H9 (cell line): ENCODE measurements around the gene MALRD1. TPM values are rescaled to one million over a fixed set of nuclear protein-coding genes. Genes with fewer than 3 reads are reported as not detected.

Experiments used
- DNase-seq: peaks from one replicate; pipeline ENCODE4 v3.0.0-alpha.2; 2017
- H2AFZ ChIP-seq: one replicate; pipeline ENCODE4 v1.6.1; 2013; ENCODE audit warnings: mild to moderate bottlenecking, low read length, control low read depth, moderate library complexity
- H2AK5ac ChIP-seq: 2 replicates; pipeline ENCODE4 v1.6.1; 2013; ENCODE audit warnings: low read length, control low read depth, mixed read lengths; ENCODE audit not compliant: insufficient read length
- H2BK120ac ChIP-seq: one replicate; pipeline ENCODE4 v1.6.1; 2013; ENCODE audit warnings: low read depth, mild to moderate bottlenecking, low read length, control low read depth, inconsistent platforms; ENCODE audit not compliant: poor library complexity, severe bottlenecking
- H2BK12ac ChIP-seq: 2 replicates; pipeline ENCODE4 v1.6.1; 2013; ENCODE audit warnings: low read length, control low read depth, mixed read lengths, low read depth; ENCODE audit not compliant: insufficient read length
- H2BK15ac ChIP-seq: 2 replicates; pipeline ENCODE4 v1.6.1; 2013; ENCODE audit warnings: low read depth, low read length, control low read depth
- H2BK20ac ChIP-seq: one replicate; pipeline ENCODE4 v1.6.1; 2013; ENCODE audit warnings: low read depth, mild to moderate bottlenecking, low read length, control low read depth, inconsistent platforms; ENCODE audit not compliant: poor library complexity, severe bottlenecking
- H2BK5ac ChIP-seq: 2 replicates; pipeline ENCODE4 v1.6.1; 2013; ENCODE audit warnings: low read length, control low read depth, mixed read lengths; ENCODE audit not compliant: insufficient read length
- H3K14ac ChIP-seq: 2 replicates; pipeline ENCODE4 v1.6.1; 2013; ENCODE audit warnings: low read length, control low read depth; ENCODE audit not compliant: insufficient read depth
- H3K18ac ChIP-seq: 2 replicates; pipeline ENCODE4 v1.6.1; 2013; ENCODE audit warnings: low read depth, mild to moderate bottlenecking, mixed read lengths, low read length, control low read depth; ENCODE audit not compliant: insufficient read length
- H3K23ac ChIP-seq: 2 replicates; pipeline ENCODE4 v1.6.1; 2013; ENCODE audit warnings: low read length, control low read depth, mixed read lengths, low read depth; ENCODE audit not compliant: insufficient read length
- H3K23me2 ChIP-seq: 2 replicates; pipeline ENCODE4 v1.6.1; 2013; ENCODE audit warnings: low read depth, mild to moderate bottlenecking, mixed read lengths, low read length, control low read depth; ENCODE audit not compliant: insufficient read length, poor library complexity, severe bottlenecking
- H3K27ac ChIP-seq: 2 replicates; pipeline ENCODE4 v1.5.1; 2013; ENCODE audit warnings: low read length, control low read depth, mixed read lengths, low read depth; ENCODE audit not compliant: insufficient read length
- H3K27me3 ChIP-seq: 2 replicates; pipeline ENCODE4 v1.6.1; 2013; ENCODE audit warnings: low read length, control low read depth, inconsistent platforms; ENCODE audit not compliant: insufficient read depth
- H3K4ac ChIP-seq: 2 replicates; pipeline ENCODE4 v1.6.1; 2013; ENCODE audit warnings: low read depth, mild to moderate bottlenecking, control low read depth, inconsistent platforms, low read length, moderate library complexity
- H3K4me1 ChIP-seq: 2 replicates; pipeline ENCODE4 v1.6.1; 2013; ENCODE audit warnings: low read length, control low read depth, inconsistent platforms; ENCODE audit not compliant: insufficient read depth
- H3K4me2 ChIP-seq: 2 replicates; pipeline ENCODE4 v1.6.1; 2013; ENCODE audit warnings: low read length, control low read depth, mixed read lengths; ENCODE audit not compliant: insufficient read length, insufficient read depth
- H3K56ac ChIP-seq: 2 replicates; pipeline ENCODE4 v1.6.1; 2013; ENCODE audit warnings: low read depth, mild to moderate bottlenecking, mixed read lengths, low read length, control low read depth; ENCODE audit not compliant: insufficient read length
- H3K79me1 ChIP-seq: 2 replicates; pipeline ENCODE4 v1.6.1; 2013; ENCODE audit warnings: low read depth, mild to moderate bottlenecking, moderate library complexity, low read length, control low read depth, inconsistent platforms; ENCODE audit not compliant: insufficient read depth, poor library complexity, severe bottlenecking
- H3K79me2 ChIP-seq: 2 replicates; pipeline ENCODE4 v1.6.1; 2013; ENCODE audit warnings: low read length, control low read depth, inconsistent platforms; ENCODE audit not compliant: insufficient read depth
- H3K9ac ChIP-seq: 2 replicates; pipeline ENCODE4 v1.6.1; 2013; ENCODE audit warnings: low read length, control low read depth, mixed read lengths; ENCODE audit not compliant: insufficient read length; ENCODE audit errors: extremely low read depth
- H3K9me3 ChIP-seq: one replicate; pipeline ENCODE4 v1.6.1; 2013; ENCODE audit warnings: low read depth, low read length, inconsistent platforms; ENCODE audit not compliant: control insufficient read depth
- H3T11ph ChIP-seq: one replicate; pipeline ENCODE4 v1.6.1; 2013; ENCODE audit warnings: mild to moderate bottlenecking, low read length, control low read depth, inconsistent platforms
- H4K20me1 ChIP-seq: one replicate; pipeline ENCODE4 v1.6.1; 2013; ENCODE audit not compliant: control insufficient read depth, insufficient read length, insufficient read depth
- H4K5ac ChIP-seq: 2 replicates; pipeline ENCODE4 v1.6.1; 2013; ENCODE audit warnings: low read depth, mild to moderate bottlenecking, mixed read lengths, low read length, control low read depth; ENCODE audit not compliant: insufficient read length
- H4K8ac ChIP-seq: replicated peaks from 2 replicates; pipeline ENCODE4 v1.6.1; 2013; ENCODE audit warnings: low read length, control low read depth, mixed read lengths, low read depth; ENCODE audit not compliant: insufficient read length
- H4K91ac ChIP-seq: 2 replicates; pipeline ENCODE4 v1.6.1; 2013; ENCODE audit warnings: low read depth, mild to moderate bottlenecking, moderate library complexity, mixed read lengths, low read length, control low read depth; ENCODE audit not compliant: insufficient read length
- H3K27ac Mint-ChIP-seq, 3 experiments: 2 replicates in 2 of 3; 3 replicates in 1 of 3; pipeline ENCODE4 v1.8.0; 2020 to 2021; ENCODE audit warnings: mixed read lengths in 3 of 3, mild to moderate bottlenecking in 1 of 3, moderate library complexity in 1 of 3
- H3K27me3 Mint-ChIP-seq: 2 replicates; pipeline ENCODE4 v1.8.0; 2021; ENCODE audit warnings: low read depth, mild to moderate bottlenecking, moderate library complexity, mixed read lengths
- H3K36me3 Mint-ChIP-seq, 3 experiments: 2 replicates in 2 of 3; 3 replicates in 1 of 3; pipeline ENCODE4 v1.8.0; 2020 to 2021; ENCODE audit warnings: low read depth in 3 of 3, mixed read lengths in 3 of 3; ENCODE audit not compliant: insufficient read depth in 1 of 3
- H3K4me1 Mint-ChIP-seq, 2 experiments: 2 replicates each; pipeline ENCODE4 v1.8.0; 2020; ENCODE audit warnings: mixed read lengths in 2 of 2
- H3K4me3 Mint-ChIP-seq, 2 experiments: 2 replicates in 1 of 2; 3 replicates in 1 of 2; pipeline ENCODE4 v1.8.0; 2020 to 2021; ENCODE audit warnings: mild to moderate bottlenecking in 2 of 2, mixed read lengths in 2 of 2, moderate library complexity in 1 of 2
- H3K9me3 Mint-ChIP-seq, 2 experiments: 2 replicates in 1 of 2; 3 replicates in 1 of 2; pipeline ENCODE4 v1.8.0; 2020; ENCODE audit warnings: mild to moderate bottlenecking in 2 of 2, mixed read lengths in 2 of 2, moderate library complexity in 1 of 2
- WGBS: extraction: QIAGEN DNeasy Blood & Tissue Kit; methylation state at CpG from one replicate; pipeline ENCODE4 v1.1.7; 2013; ENCODE audit warnings: missing lambda C conversion rate, low lambda C conversion rate, mixed read lengths; ENCODE audit not compliant: insufficient read length; ENCODE audit errors: extremely low coverage; 5-methylcytosine and 5-hydroxymethylcytosine counted together
- total RNA-seq: library from RNA; stranded (reverse); gene quantifications from 2 replicates; pipeline ENCODE4 v1.2.1, GENCODE V29; 2021
- TF ChIP-seq, protein P1 (sequence below): fragments of 200-600 bp; sonication (generic); conservative IDR thresholded peaks from 3 replicates; pipeline ENCODE4 v1.8.0; 2021; ENCODE audit warnings: antibody characterized with exemption, mild to moderate bottlenecking

The MALRD1 gene
- total RNA-seq, 1 experiment from 2014 or later, result 0.20 TPM

DNA sequence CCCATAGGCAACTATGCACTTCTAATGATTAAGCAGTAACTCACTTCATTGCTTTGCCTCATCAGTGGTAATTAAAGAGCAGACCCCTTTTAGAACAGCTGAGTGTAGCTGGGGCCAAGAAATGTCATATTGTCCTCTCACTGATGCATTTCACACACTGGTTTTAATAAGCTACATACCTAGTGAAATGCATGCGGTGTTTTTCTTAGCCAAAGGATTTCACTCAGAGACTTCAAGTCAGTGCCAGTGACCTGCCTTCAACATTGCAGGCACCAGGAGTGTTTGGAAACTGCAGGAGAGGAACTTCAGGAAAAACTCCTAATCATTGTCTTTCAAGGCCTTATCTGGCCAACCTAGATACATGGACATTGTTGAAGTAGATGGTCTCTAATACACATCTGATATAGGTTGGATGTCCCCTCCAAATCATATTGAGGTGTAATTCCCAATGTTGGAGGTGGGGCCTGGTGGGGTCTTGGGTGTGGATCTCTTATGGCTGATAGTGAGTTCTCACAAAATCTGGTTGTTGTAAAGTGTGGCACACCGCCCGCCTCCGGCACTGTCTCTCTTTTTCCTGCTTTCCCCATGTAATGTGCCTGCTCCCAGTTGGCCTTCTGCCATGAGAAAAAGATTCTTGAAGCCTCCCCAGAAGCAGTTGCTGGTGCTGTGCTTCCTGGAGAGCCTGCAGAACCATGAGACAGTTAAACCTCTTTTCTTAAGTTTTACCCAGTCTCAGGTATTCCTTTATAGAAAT, 515.0 kb downstream of the MALRD1 start:
- no CpG with 5 or more reads among the region's 4 CpGs for WGBS
- no peak overlapping the region; a peak in 1 of 7 replicates for H3K27ac Mint-ChIP-seq

More for the DNA sequence above, 515.0 kb downstream of the MALRD1 start:
- H3K4me2 ChIP-seq, result no peak overlapping the region
- DNase-seq, result no peak
- H3K79me2 ChIP-seq, result no peaks in the 10 kb centered on the region
- H3K9me3 ChIP-seq, result no peaks in the 10 kb centered on the region
- no peaks in the 10 kb centered on the region for H3K27me3 Mint-ChIP-seq
- H4K91ac ChIP-seq, result no peak overlapping the region
- no peak overlapping the region for H2BK15ac ChIP-seq
- H3K9me3 Mint-ChIP-seq, result no peaks in the 10 kb centered on the region; a peak in 1 of 5 replicates
- H4K5ac ChIP-seq, result no peak overlapping the region
- H3K27ac ChIP-seq, result no peak overlapping the region
- no peaks in the 10 kb centered on the region for H3K27me3 ChIP-seq
- no peak overlapping the region for H2BK120ac ChIP-seq
- H2AK5ac ChIP-seq, result no peak overlapping the region
- no peak overlapping the region for H2AFZ ChIP-seq
- no peak overlapping the region for H3K9ac ChIP-seq
- H3K4me3 Mint-ChIP-seq, result no peak overlapping the region
- no peak overlapping the region for H3K14ac ChIP-seq
- TF ChIP-seq, protein P1, sequence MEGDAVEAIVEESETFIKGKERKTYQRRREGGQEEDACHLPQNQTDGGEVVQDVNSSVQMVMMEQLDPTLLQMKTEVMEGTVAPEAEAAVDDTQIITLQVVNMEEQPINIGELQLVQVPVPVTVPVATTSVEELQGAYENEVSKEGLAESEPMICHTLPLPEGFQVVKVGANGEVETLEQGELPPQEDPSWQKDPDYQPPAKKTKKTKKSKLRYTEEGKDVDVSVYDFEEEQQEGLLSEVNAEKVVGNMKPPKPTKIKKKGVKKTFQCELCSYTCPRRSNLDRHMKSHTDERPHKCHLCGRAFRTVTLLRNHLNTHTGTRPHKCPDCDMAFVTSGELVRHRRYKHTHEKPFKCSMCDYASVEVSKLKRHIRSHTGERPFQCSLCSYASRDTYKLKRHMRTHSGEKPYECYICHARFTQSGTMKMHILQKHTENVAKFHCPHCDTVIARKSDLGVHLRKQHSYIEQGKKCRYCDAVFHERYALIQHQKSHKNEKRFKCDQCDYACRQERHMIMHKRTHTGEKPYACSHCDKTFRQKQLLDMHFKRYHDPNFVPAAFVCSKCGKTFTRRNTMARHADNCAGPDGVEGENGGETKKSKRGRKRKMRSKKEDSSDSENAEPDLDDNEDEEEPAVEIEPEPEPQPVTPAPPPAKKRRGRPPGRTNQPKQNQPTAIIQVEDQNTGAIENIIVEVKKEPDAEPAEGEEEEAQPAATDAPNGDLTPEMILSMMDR, result no peak
- H3K18ac ChIP-seq, result no peak overlapping the region
- no peaks in the 10 kb centered on the region for H3K36me3 Mint-ChIP-seq
- H3K79me1 ChIP-seq, result no peaks in the 10 kb centered on the region
- H2BK12ac ChIP-seq, result no peak overlapping the region
- H3K23ac ChIP-seq, result no peak overlapping the region
- no peaks in the 10 kb centered on the region for H4K20me1 ChIP-seq
- no peaks in the 10 kb centered on the region for H3K23me2 ChIP-seq
- no peak overlapping the region for H3T11ph ChIP-seq
- H3K4me1 Mint-ChIP-seq, result no peaks in the 10 kb centered on the region
- H3K4ac ChIP-seq, result no peak overlapping the region
- H2BK5ac ChIP-seq, result no peak overlapping the region
- no peak overlapping the region for H4K8ac ChIP-seq
- H3K4me1 ChIP-seq, result no peaks in the 10 kb centered on the region
- no peak overlapping the region for H2BK20ac ChIP-seq
- no peak overlapping the region for H3K56ac ChIP-seq
